Lower leg skin (tissue), 4 donors: ENCODE results near the gene DYNLT1. TPM values are rescaled to one million over a fixed set of nuclear protein-coding genes. Genes with fewer than 3 reads are reported as not detected.

Source experiments
- DNase-seq, 2 donors: peaks; one replicate each; pipeline ENCODE4 v3.0.0-alpha.2; 2019; ENCODE audit warnings: low spot score in 2 of 2
- H3K4me3 ChIP-seq: fragments of 200-600 bp; sonication (generic); 2 replicates; pipeline ENCODE4 v1.5.1; 2017; ENCODE audit warnings: mild to moderate bottlenecking, low read depth; ENCODE audit not compliant: poor library complexity, severe bottlenecking
- CTCF ChIP-seq, 3 donors: fragments of 450-650 bp; IDR thresholded peaks; one replicate each; pipeline ENCODE4 v1.5.1; 2016; ENCODE audit warnings: antibody characterized with exemption in 3 of 3, mild to moderate bottlenecking in 3 of 3, moderate library complexity in 2 of 3
- POLR2A ChIP-seq, 2 donors: fragments of 450-650 bp; IDR thresholded peaks; one replicate each; pipeline ENCODE4 v1.6.1; 2016 to 2017; ENCODE audit warnings: antibody characterized with exemption in 2 of 2, mild to moderate bottlenecking in 1 of 2, moderate library complexity in 1 of 2
- WGBS, 2 donors: methylation state at CpG; one replicate each; pipeline ENCODE4 v1.1.5; 2018; 5-methylcytosine and 5-hydroxymethylcytosine counted together
- intact Hi-C: fragments of 100-400 bp; cut with DNase I; formaldehyde crosslinking; loops from one replicate; pipeline ENCODE4 v1.15.0; 2023; ENCODE audit warnings: low total_unique reads
- microRNA-seq, 2 donors: library from miRNA; unstranded; fragments of <30 nt; microRNA quantifications; one replicate each; pipeline ENCODE4, GENCODE V29; 2016; ENCODE audit warnings: borderline replicate concordance in 2 of 2, borderline number of aligned reads in 1 of 2
- total RNA-seq, 4 donors: library from RNA; depleted of rRNA; stranded (reverse); fragments of >200 nt; gene quantifications; one replicate each; pipeline ENCODE4 v1.1.0, GENCODE V29; 2016

The DYNLT1 gene
- total RNA-seq, 4 donors from 2014 or later, result 27.0 to 48.6 (median 36.3) TPM

- intact Hi-C loops, result no loop called here
- 83 to 84% methylated on average over 8 of the region's 8 CpGs for WGBS, 2 donors
- TF ChIP-seq POLR2A (IDR thresholded peaks at IDR 0.05) (no peak), CTCF (IDR thresholded peaks at IDR 0.05) (no peak)
- no peak overlapping the region for H3K4me3 ChIP-seq
- DNase-seq, result no peak
Measured at GRCh38 chr6:158589366-158589765, 55.2 kb downstream of the DYNLT1 start.

GRCh38 chr6:158586652-158587051 lies 57.9 kb downstream of the DYNLT1 start:
- WGBS, 2 donors, result 94 to 96% methylated on average over 8 of the region's 8 CpGs
- no peak for TF ChIP-seq CTCF (IDR thresholded peaks at IDR 0.05)
- TF ChIP-seq POLR2A (IDR thresholded peaks at IDR 0.05), result no peak
- DNase-seq, result no peak
- intact Hi-C loops, result no loop called here
- no peak overlapping the region for H3K4me3 ChIP-seq

Small RNAs within 50 kb of the gene (microRNA-seq; reads per million reads assigned to microRNA genes)
- gene MIR7161, result 0 reads per million in 2 donors

Other genes with a start within 250 kb of the DYNLT1 start
- gene TMEM181, start 84.7 kb downstream of the DYNLT1 start, total RNA-seq, result 10 to 100 TPM; 12.8 to 20.8 (median 17.2) TPM
- 1 to 10 TPM; 1.8 to 5.7 (median 2.9) TPM for gene SYTL3, start 5.3 kb upstream of the DYNLT1 start, total RNA-seq
- gene EZR, start 174.6 kb upstream of the DYNLT1 start, total RNA-seq, result 100 to 1,000 TPM; 200 to 235 (median 212) TPM